DND-41 (cell line): ENCODE measurements around the gene GBP5.

Source experiments
- EZH2 ChIP-seq: IDR thresholded peaks from 3 replicates; pipeline ENCODE4 v1.6.1; 2012; ENCODE audit warnings: borderline replicate concordance, low read depth, mild to moderate bottlenecking, moderate library complexity, low read length, inconsistent platforms; ENCODE audit not compliant: severe bottlenecking
- TF ChIP-seq, protein P1 (sequence below): IDR thresholded peaks from 2 replicates; pipeline ENCODE4 v1.5.1; 2012; ENCODE audit warnings: borderline replicate concordance, low read length, moderate library complexity, mild to moderate bottlenecking; ENCODE audit not compliant: poor library complexity, severe bottlenecking; ENCODE audit errors: extremely low read depth

DNA sequence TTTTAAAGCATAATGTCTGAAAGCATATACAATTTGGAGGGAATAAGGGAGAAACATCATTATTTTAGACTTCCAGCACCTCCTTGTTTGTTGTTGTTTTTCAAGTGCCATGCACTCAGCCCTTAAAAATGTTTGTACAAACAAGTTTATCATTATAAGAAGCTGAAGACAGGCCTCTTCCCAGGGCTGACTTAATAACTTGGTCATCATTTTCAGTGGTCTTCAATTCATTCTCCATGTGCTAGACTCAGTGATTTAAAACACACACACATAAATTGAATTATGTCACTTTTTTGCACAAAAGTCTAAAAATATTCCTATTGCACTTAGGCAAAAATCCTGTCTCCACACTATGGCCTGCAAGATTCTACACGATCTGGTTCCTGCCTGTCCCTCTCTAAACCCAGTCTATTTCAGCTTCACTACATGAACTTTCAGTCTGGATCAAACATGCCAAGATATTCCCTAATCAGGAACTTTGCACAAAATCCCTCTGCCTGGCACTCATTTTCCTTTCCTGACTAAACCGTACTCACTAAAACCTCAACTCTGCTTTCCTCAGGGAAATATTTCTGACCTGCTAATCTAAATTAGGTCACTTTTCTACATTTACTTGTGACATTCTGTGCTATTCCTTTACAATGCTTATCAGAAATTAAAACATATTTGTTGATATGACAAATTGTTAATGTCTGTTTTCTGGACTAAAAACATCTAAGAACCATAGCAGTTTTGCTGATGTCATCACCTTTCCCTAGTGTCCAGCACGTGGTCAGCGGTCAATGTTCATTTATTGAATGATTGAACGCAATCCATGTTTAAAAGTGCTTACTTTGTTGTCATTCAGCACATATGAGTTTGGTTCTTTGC lies 14.8 kb upstream of the GBP5 start:
- TF ChIP-seq, protein P1, sequence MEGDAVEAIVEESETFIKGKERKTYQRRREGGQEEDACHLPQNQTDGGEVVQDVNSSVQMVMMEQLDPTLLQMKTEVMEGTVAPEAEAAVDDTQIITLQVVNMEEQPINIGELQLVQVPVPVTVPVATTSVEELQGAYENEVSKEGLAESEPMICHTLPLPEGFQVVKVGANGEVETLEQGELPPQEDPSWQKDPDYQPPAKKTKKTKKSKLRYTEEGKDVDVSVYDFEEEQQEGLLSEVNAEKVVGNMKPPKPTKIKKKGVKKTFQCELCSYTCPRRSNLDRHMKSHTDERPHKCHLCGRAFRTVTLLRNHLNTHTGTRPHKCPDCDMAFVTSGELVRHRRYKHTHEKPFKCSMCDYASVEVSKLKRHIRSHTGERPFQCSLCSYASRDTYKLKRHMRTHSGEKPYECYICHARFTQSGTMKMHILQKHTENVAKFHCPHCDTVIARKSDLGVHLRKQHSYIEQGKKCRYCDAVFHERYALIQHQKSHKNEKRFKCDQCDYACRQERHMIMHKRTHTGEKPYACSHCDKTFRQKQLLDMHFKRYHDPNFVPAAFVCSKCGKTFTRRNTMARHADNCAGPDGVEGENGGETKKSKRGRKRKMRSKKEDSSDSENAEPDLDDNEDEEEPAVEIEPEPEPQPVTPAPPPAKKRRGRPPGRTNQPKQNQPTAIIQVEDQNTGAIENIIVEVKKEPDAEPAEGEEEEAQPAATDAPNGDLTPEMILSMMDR, result no peak
- no peak for TF ChIP-seq EZH2
